ENCODE measurements around the gene RELCH. TPM values are rescaled to one million over a fixed set of nuclear protein-coding genes. Genes with fewer than 3 reads are reported as not detected.

The RELCH gene
- total RNA-seq, 1 donor from 2014 or later = 18.1 TPM

DNA sequence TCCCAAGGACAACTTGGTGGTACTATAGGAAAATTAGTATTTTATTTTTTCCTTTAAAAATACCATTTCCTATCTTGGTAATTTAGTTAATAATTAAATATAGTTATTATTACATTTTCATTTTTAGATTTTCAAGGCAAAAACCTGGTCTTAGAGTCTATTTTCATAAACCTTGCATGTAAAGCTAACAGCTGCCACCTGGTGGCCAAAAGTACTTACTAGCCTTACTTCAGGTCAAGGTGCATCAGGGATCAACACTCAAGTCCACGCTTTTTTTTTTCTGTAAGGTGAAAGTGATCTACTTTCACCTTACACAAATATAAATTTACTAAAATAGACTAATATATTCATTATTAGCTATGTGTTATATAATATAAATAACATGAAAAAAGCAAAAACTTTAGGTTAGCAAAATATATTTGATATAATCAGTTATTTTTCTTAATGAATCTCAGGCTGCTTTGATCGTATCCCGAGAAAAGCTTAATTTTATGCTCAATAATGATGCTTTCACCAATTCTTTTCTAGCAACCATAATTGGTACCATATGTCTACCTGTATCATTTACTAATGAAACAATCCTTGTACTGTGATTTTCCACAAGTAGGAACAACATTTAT is 62.5 kb downstream of the RELCH start:
- peak; percentile 87 for DNase-seq (ENCODE audit: low read depth in 2 of 2)

DNA sequence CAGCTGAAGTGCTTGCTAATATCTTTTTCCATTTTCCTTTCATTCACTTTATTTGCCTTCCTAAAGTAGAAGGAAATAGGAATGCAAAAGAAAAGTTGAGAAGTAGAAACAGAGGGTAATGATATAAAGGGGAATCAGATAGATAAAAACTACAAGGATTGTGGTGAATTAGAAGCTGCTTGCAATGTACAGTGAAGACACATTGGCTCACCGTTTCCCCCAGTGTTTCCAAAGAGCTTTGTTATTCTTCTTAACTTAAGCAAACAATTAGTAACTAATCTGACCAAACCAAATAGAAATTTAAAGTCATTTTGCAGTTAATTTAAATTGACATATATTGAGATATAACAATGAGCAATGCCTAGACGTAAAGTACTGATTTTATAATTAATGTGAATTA is 63.4 kb downstream of the RELCH start:
- no peak for DNase-seq (ENCODE audit: low read depth in 2 of 2)

DNA sequence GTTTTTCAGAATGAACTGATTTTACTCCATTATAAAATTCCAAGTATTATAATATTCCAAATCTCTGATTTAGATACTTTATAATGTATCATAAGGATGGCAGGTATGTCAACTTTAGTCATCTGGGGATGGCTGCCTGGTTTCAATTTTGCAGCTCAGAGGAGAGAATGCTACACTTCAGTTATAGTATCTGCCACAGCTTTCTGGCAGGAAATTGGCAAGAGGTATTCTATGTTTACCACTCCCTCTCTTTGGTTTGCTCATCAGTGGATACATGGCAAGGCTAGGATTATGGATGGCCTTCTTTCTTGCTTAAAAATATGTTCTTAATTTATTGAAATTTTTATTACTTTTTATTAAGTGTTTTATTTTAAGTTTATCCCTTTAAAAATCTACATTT is 71.0 kb downstream of the RELCH start:
- no peak for DNase-seq (ENCODE audit: low read depth in 2 of 2)

- DNase-seq (ENCODE audit: low read depth in 2 of 2) = peak; percentile 1 to 4
Observed at GRCh38 chr18:62258616-62259015, 71.6 kb downstream of the RELCH start.

GRCh38 chr18:62262061-62262460 is 75.0 kb downstream of the RELCH start:
- DNase-seq (ENCODE audit: low read depth in 2 of 2) = no peak

GRCh38 chr18:62264984-62265383 is 77.9 kb downstream of the RELCH start:
- peak in 1 of 2 donors; percentile 29 for DNase-seq (ENCODE audit: low read depth in 2 of 2)

DNA sequence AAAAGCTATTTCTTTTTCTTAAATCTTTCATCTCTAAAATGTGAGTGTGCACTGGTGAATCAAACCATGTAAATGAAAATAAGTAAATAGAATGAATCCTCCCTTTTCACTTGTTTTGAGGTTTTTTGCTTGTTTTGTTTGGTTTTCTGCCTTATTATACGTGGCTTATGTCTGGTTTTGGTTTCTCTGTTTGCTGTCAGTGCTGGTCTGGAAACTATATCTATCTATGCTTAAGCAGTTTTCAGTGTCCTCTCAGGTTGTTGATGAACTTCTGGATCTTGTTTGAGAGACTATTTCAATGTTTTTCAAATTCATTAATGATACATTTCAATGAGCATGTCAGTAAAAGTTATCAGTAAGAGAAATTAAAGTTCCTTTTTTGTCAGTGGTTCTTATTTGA is 90.0 kb downstream of the RELCH start:
- no peak for DNase-seq (ENCODE audit: low read depth in 2 of 2)

- DNase-seq (ENCODE audit: low read depth in 2 of 2) = no peak
Observed at GRCh38 chr18:62279561-62279960, 92.5 kb downstream of the RELCH start.

- no peak for DNase-seq (ENCODE audit: low read depth in 2 of 2)
Observed at GRCh38 chr18:62280058-62280457, 93.0 kb downstream of the RELCH start.

DNA sequence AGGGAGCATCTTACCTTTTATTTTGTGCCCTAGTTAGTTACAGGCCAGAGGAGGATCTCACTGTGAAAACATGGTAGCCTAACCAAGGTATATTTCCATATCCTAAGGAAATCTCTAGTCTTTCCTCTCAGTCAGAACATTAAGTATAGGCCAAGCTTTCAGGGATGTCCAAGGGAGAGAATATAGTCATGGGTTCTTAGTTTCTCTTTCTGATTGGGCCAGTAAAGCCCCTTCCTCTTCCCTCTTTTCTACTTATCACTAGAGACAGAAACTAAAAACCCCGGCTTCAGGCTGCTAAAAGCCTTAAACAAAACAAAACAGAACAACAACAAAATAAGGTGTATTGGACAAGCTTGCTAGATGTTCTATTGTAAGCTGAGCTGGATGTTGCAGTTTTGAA is 93.7 kb downstream of the RELCH start:
- DNase-seq (ENCODE audit: low read depth in 2 of 2) = no peak

GRCh38 chr18:62281684-62282083 is 94.6 kb downstream of the RELCH start:
- peak; percentile 37 to 89 for DNase-seq (ENCODE audit: low read depth in 2 of 2)

- DNase-seq (ENCODE audit: low read depth in 2 of 2) = peak in 1 of 2 donors; percentile 52
Observed at GRCh38 chr18:62282188-62282629, 95.2 kb downstream of the RELCH start.

- DNase-seq (ENCODE audit: low read depth in 2 of 2) = no peak
Observed at GRCh38 chr18:62284637-62285036, 97.6 kb downstream of the RELCH start.

DNA sequence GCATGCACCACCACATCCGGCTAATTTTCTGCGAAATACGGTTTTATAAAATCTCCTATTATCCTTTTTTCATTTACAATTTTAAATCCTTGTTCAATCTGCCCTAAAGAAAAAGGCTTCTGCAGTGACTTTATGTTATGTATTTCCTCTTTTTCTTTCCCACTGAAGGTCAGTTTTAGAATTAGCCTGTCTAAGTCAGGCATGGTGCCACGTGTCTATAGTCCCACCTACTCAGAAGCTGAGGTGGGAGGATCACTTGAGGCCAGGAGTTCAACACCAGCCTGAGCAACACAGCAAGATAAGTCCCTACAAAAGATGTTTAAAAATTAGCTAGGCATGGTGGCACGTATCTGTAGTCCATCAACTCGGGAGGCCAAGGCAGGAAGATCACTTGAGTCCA is 98.2 kb downstream of the RELCH start:
- no peak for DNase-seq (ENCODE audit: low read depth in 2 of 2)

DNA sequence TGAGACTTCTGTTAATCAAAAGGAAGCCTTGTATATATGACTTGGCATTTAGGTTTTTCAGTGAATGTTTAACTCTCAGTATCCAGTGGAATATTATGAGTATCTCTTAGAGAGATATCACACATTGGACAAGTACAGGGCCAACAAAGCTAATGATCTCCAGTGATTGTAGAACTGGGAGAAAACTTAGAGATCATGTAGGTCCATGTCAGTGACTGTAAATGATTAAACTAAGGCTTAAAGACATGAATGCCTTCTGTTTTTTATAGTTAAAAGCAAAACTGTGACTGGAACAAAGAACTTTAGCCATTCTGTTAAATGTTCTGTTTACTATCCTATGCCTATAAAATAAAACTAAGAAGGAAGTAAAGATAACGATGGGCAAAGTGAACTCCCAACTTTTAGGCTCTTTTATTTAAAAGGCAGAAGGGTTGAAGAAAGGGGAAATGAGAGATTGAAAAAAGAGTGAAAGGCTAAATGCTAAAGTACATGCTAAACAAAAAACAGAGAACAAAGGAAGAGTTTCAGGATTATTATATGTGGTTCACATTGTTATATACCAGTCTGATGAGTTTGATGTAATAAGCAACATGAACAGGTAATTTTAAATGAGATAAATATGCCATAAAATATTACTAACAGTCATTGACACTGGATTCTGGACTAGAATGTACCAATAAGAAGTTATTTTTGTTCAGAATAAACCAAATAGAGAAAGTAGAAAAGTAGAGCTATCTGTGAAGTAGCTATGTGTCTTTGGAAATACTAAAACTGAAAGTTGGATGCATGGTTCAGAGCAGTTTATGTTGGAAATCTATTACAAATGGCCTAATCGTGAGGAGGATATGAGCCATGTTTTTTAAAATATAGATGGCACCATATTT is 101.0 kb downstream of the RELCH start:
- DNase-seq (ENCODE audit: low read depth in 2 of 2) = no peak

DNA sequence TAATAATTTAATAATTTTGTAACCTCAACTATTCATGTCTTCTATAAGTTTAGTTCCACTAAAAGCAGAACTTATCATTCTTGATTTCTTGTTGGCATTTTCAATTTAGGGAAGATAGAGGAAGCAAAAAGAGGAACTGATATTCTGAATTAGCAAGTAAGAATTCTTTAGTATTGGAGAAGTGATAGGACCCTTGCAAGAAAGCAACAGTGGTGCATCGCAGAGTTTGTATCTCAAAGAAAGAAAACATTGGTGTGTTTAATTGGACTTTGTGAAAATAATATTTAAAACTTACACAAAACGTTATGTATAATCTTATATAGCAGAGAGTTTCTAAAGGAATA is 101.6 kb downstream of the RELCH start:
- DNase-seq (ENCODE audit: low read depth in 2 of 2) = no peak

GRCh38 chr18:62289047-62289446 is 102.0 kb downstream of the RELCH start:
- no peak for DNase-seq (ENCODE audit: low read depth in 2 of 2)

DNA sequence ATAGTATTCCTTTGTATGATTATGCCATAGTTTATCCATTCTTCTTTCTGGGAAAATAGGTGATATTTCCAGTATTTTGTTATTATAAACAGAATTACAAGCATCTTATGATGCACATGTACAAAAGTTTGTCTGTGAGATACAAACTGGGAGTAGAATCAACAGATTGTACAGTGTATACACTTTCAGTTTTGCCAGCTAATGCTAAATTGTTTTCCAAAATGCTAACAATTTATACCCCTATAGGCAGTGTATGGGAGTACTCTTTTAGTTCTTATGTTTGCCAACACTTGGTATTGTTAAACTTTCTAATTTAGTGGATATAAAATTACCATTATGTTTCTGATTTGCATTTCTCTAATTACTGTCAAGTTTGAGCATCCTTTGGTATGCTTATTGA is 107.0 kb downstream of the RELCH start:
- DNase-seq (ENCODE audit: low read depth in 2 of 2) = no peak

DNA sequence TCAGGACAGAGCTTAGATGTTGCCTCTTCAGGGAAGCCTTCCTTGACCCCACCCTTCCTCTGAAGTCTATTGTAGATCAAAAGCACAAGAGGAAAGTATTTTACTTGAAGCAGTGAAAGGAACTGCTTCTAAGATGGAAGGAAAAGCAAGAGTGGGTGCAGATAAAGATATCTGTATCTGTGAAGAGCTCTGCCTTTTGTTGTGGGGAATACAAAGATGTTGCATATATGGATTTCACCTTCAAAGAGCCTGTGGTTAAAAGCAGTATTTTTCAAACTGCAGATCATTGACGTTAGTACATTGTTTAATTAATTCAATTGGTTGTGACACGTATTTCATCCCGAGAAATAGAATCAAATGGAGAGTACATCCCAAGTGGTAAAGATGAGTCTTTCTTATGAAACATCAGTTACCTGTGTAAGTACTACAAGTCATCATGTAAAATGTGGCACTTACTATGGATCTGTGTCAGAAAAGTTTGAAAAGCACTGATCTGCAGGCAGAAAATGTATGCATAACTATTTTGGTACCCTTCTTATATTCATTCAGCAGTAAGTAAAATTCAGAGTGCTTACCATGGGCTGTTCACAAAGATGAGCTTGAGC is 113.4 kb downstream of the RELCH start:
- no peak for DNase-seq (ENCODE audit: low read depth in 2 of 2)

- no peak for DNase-seq (ENCODE audit: low read depth in 2 of 2)
Observed at GRCh38 chr18:62301322-62301721, 114.3 kb downstream of the RELCH start.

DNA sequence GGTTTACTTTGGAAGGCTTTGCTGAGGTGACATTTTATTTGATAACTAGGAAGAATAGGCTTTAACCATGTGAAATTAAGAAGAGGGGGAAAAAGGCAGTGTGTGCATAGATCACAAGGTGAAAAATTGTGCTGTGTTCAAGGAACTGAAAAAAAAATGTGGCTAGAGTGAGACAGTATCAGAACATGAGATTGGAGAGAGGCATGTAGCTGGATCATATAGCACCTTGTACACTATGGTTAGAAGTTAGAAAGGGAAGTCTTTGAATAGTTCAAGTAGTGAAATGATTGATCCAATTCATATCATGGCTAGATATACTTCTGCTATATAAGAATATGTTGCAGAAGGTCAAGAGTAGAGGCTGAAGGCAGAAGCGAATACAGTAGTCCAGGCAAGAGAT is 125.8 kb downstream of the RELCH start:
- DNase-seq (ENCODE audit: low read depth in 2 of 2) = no peak
